Activated T-cell treated with anti-CD3 and anti-CD28 coated beads, Interleukin-2, amount 50 U/mL, for 4 hours (primary cell): ENCODE results near the gene CPLX1. TPM values are rescaled to one million over a fixed set of nuclear protein-coding genes. Genes with fewer than 3 reads are reported as not detected.
A peak's percentile ranks its signal among the peaks of the same experiment; 100 is the strongest.

Experiments used
- ATAC-seq, 2 donors: fragments of 200-7000 bp; cut with Tn5 transposase; one replicate each; pipeline ENCODE4 v1.10.0; 2021
- DNase-seq: peaks from one replicate; pipeline ENCODE4 v3.0.0-alpha.2; 2020
- H3K27me3 Mint-ChIP-seq: one replicate; pipeline ENCODE4 v1.8.0; 2021; ENCODE audit warnings: low read depth, mixed read lengths
- H3K36me3 Mint-ChIP-seq: one replicate; pipeline ENCODE4 v1.8.0; 2022; ENCODE audit warnings: mixed read lengths; ENCODE audit not compliant: insufficient read depth
- H3K4me1 Mint-ChIP-seq: one replicate; pipeline ENCODE4 v1.8.0; 2021; ENCODE audit warnings: low read depth, mixed read lengths
- H3K4me3 Mint-ChIP-seq: one replicate; pipeline ENCODE4 v1.8.0; 2021; ENCODE audit warnings: mild to moderate bottlenecking, moderate library complexity, mixed read lengths
- H3K9me3 Mint-ChIP-seq: one replicate; pipeline ENCODE4 v1.8.0; 2021; ENCODE audit warnings: mixed read lengths
- total RNA-seq, 3 donors: library from RNA; stranded (reverse); gene quantifications; one replicate each; pipeline ENCODE4 v1.2.1, GENCODE V29; 2021

Gene CPLX1
- total RNA-seq, 3 donors from 2014 or later, result 0.50 to 1.0 (median 0.58) TPM

GRCh38 chr4:864456-865120 is 38.7 kb upstream of the CPLX1 start:
- ATAC-seq (no peak), DNase-seq (no peak)
- Mint-ChIP-seq H3K4me3 (no peak overlapping the region), H3K9me3 (no peaks in the 10 kb centered on the region), H3K27me3 (no peaks in the 10 kb centered on the region), H3K4me1 (no peaks in the 10 kb centered on the region), H3K36me3 (peaks cover 38% of the 10 kb centered on the region)

- DNase-seq (no peak), ATAC-seq (no peak)
- Mint-ChIP-seq H3K4me3 (no peak overlapping the region), H3K9me3 (peaks cover 10% of the 10 kb centered on the region), H3K27me3 (no peaks in the 10 kb centered on the region), H3K4me1 (no peaks in the 10 kb centered on the region), H3K36me3 (peaks cover 54% of the 10 kb centered on the region)
Observed at GRCh38 chr4:860561-860960, 34.6 kb upstream of the CPLX1 start.

DNA sequence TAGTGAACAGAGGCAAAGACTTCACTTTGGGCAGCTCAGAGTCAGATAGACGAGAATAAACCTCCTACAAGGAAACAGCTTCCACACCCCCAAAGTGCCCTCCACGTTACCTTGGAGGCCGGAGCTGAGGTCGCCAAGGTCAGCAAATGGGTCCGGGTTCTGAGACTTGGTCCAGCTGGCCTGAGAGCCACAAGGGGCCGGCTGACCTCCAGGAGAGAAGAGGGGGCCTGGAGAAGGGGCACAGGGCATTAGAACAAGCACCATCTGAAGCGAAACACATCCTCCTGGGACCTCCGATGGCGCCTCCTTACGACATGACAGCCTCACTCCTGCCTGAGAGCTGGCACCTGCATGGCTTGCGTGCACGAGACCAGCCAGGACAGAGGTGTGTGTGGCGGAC is 33.6 kb upstream of the CPLX1 start:
- H3K4me3 Mint-ChIP-seq, result no peak overlapping the region
- H3K27me3 Mint-ChIP-seq, result no peaks in the 10 kb centered on the region
- peaks cover 10% of the 10 kb centered on the region for H3K9me3 Mint-ChIP-seq
- peaks cover 62% of the 10 kb centered on the region for H3K36me3 Mint-ChIP-seq
- no peak for ATAC-seq
- DNase-seq, result no peak
- no peaks in the 10 kb centered on the region for H3K4me1 Mint-ChIP-seq

DNA sequence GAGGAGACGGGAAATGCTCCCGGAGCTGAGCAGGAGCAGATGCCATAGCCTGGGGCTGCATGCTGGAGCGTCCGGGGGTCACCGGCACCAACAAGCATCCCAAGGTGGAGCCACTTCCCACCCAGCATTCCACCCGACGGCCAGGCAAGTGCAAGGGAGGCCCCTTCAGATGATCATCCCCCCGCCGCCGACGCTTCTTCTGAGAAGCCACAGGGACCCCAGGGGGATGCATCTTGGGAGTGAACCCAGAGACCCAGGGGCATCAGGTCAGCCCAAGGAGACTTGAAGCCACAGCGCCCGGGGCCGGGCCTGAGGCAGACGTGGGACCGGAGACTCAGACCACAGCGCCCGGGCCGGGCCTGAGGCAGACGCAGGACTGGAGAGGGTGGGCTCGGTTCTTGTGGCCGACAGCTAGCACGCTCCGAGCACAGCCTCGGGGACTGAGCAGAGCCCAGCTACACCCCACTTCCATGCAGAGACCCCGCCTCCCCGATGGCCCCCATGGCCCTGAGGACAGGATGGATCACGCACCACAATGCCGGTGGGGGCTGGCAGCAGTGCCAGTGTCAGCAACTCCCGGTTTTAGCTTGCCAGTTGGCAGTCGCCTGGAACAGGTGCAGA is 33.0 kb upstream of the CPLX1 start:
- Mint-ChIP-seq H3K4me3 (no peak overlapping the region), H3K27me3 (no peaks in the 10 kb centered on the region), H3K9me3 (peaks cover 10% of the 10 kb centered on the region), H3K36me3 (peaks cover 66% of the 10 kb centered on the region), H3K4me1 (no peaks in the 10 kb centered on the region)
- ATAC-seq (no peak), DNase-seq (no peak)

DNA sequence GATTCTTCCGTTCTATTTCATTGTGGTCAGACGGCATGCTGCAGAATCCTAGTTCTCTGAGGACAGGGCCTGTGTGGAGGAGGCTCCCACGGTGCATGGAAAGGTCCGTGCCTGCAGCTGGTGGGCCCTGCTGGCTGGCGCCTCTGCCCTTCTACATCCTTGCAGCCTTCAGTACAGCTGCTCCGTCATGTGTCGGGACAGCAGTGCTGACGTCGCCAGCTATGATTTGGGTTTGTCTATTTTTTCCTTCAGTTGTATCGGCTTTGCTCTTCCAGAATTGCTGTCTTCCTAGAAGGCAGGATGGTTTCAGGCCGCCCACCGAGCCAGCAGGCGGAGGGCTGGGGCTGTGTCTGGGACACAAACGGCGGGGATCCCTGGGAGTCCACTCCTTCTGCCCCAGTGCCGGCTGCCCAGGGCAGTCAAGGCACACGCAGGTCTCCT is 32.1 kb upstream of the CPLX1 start:
- Mint-ChIP-seq H3K27me3 (no peaks in the 10 kb centered on the region), H3K4me3 (no peak overlapping the region), H3K9me3 (peaks cover 10% of the 10 kb centered on the region), H3K4me1 (no peaks in the 10 kb centered on the region), H3K36me3 (peaks cover 62% of the 10 kb centered on the region)
- no peak for ATAC-seq
- DNase-seq, result no peak

DNA sequence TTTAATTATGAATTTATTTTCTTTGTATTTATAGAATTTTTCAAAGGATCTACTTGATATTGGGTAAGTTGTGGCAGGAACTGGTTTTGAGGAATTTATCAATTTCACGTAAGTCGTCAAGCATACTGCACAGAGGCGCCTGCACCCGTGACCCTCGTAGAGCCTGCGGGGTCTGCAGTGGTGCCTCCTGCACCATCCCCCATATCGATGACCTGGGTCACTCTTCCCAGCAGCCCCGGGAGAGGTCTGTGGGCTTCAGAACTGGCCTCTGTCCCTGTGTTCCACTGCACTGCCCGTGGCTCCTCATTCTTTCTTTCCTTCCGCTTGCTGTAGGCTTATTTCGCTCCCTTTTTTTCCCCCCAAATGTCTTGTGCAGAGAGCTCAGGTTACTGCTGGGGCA is 31.5 kb upstream of the CPLX1 start:
- no peaks in the 10 kb centered on the region for H3K27me3 Mint-ChIP-seq
- H3K4me1 Mint-ChIP-seq, result no peaks in the 10 kb centered on the region
- H3K4me3 Mint-ChIP-seq, result no peak overlapping the region
- peaks cover 57% of the 10 kb centered on the region for H3K36me3 Mint-ChIP-seq
- DNase-seq (no peak), ATAC-seq (no peak)
- peaks cover 10% of the 10 kb centered on the region for H3K9me3 Mint-ChIP-seq

- no peaks in the 10 kb centered on the region for H3K27me3 Mint-ChIP-seq
- peaks cover 10% of the 10 kb centered on the region for H3K9me3 Mint-ChIP-seq
- no peak for DNase-seq
- peaks cover 51% of the 10 kb centered on the region for H3K36me3 Mint-ChIP-seq
- peak; percentile 27 to 48 for ATAC-seq
- no peaks in the 10 kb centered on the region for H3K4me1 Mint-ChIP-seq
- H3K4me3 Mint-ChIP-seq, result no peak overlapping the region
Observed at GRCh38 chr4:856225-856901, 30.4 kb upstream of the CPLX1 start.

- H3K27me3 Mint-ChIP-seq, result no peaks in the 10 kb centered on the region
- peak in 1 of 2 donors; percentile 7 for ATAC-seq
Observed at GRCh38 chr4:855880-856224, 29.9 kb upstream of the CPLX1 start.

GRCh38 chr4:854356-854755 is 28.4 kb upstream of the CPLX1 start:
- Mint-ChIP-seq H3K4me1 (no peaks in the 10 kb centered on the region), H3K36me3 (peaks cover 43% of the 10 kb centered on the region), H3K9me3 (peaks cover 10% of the 10 kb centered on the region), H3K27me3 (no peaks in the 10 kb centered on the region), H3K4me3 (no peak overlapping the region)
- no peak for ATAC-seq
- no peak for DNase-seq

More at GRCh38 chr4:855880-856224, 29.9 kb upstream of the CPLX1 start:
- DNase-seq, result no peak
- Mint-ChIP-seq H3K36me3 (peaks cover 52% of the 10 kb centered on the region), H3K9me3 (peaks cover 10% of the 10 kb centered on the region), H3K4me1 (no peaks in the 10 kb centered on the region), H3K4me3 (no peak overlapping the region)

GRCh38 chr4:853416-853781 is 27.5 kb upstream of the CPLX1 start:
- ATAC-seq, result no peak
- DNase-seq, result no peak
- Mint-ChIP-seq H3K9me3 (peaks cover 10% of the 10 kb centered on the region), H3K4me3 (no peak overlapping the region), H3K27me3 (no peaks in the 10 kb centered on the region), H3K4me1 (no peaks in the 10 kb centered on the region), H3K36me3 (peaks cover 41% of the 10 kb centered on the region)

- peaks cover 8% of the 10 kb centered on the region for H3K9me3 Mint-ChIP-seq
- no peaks in the 10 kb centered on the region for H3K4me1 Mint-ChIP-seq
- H3K36me3 Mint-ChIP-seq, result peaks cover 33% of the 10 kb centered on the region
- DNase-seq (no peak), ATAC-seq (no peak)
- H3K27me3 Mint-ChIP-seq, result no peaks in the 10 kb centered on the region
- H3K4me3 Mint-ChIP-seq, result no peak overlapping the region
Observed at GRCh38 chr4:851701-852430, 25.9 kb upstream of the CPLX1 start.

GRCh38 chr4:850323-850945 is 24.5 kb upstream of the CPLX1 start:
- DNase-seq (no peak), ATAC-seq (no peak)
- Mint-ChIP-seq H3K27me3 (no peaks in the 10 kb centered on the region), H3K9me3 (no peaks in the 10 kb centered on the region), H3K4me1 (no peaks in the 10 kb centered on the region), H3K4me3 (no peak overlapping the region), H3K36me3 (peaks cover 23% of the 10 kb centered on the region)

DNA sequence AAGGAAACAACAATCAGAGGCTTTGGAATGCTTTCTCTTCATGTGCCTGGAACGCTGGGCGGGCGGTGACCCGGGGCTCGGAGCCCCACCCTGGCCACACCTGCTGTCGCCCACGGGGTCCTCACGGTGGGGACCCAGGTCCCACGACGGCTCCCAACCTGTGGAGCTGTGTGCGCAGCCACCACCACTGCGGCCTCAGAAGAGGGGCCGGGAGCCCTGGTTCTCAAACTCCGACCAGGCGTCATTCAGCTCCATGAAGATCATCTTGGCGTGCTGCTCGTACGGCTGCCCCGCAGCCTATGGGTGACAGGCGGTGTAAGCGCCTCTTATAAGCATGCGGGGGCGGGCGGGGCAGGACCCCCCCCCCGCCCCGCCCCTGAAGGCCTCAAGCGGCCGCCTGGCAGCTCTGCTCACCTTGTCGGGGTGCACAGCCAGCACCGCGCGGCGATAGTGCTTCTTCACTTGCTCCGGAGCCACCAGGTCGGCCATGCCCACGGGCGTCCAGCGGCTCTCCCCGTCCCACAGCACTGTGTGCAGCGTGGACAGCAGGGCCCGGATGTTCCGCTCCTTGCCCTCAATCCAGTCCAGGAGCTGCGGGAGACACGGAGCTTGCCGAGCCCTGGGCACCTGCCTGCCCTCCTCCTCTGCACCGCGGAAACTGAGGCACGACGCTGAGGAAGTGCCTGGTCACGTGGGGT is 23.7 kb upstream of the CPLX1 start:
- H3K27me3 Mint-ChIP-seq, result no peaks in the 10 kb centered on the region
- DNase-seq (no peak), ATAC-seq (no peak)
- peaks cover 16% of the 10 kb centered on the region for H3K36me3 Mint-ChIP-seq
- H3K9me3 Mint-ChIP-seq, result no peaks in the 10 kb centered on the region
- H3K4me3 Mint-ChIP-seq, result no peak overlapping the region
- H3K4me1 Mint-ChIP-seq, result no peaks in the 10 kb centered on the region
